Muscle layer of duodenum (tissue), 2 donors: Measurements from ENCODE around the gene HAUS2.
"Not testable (repeated sequence)": the region's sequence is repeated elsewhere in the genome, so short reads cannot be mapped to it uniquely, and the experiment has no call there.

Experiments used
- H3K27ac ChIP-seq: one replicate; pipeline ENCODE4 v1.7.0; 2013; ENCODE audit warnings: mild to moderate bottlenecking, low read length
- H3K27me3 ChIP-seq: one replicate; pipeline ENCODE4 v1.7.0; 2013; ENCODE audit warnings: low read depth, mild to moderate bottlenecking, control low read depth, low read length
- H3K36me3 ChIP-seq, 2 donors: one replicate each; pipeline ENCODE4 v1.7.0; 2013; ENCODE audit warnings: low read length in 2 of 2, control low read depth in 1 of 2, mild to moderate bottlenecking in 1 of 2; ENCODE audit not compliant: insufficient read depth in 2 of 2, control insufficient read depth in 1 of 2
- H3K4me1 ChIP-seq, 2 donors: one replicate each; pipeline ENCODE4 v1.7.0; 2013; ENCODE audit warnings: low read length in 2 of 2, mild to moderate bottlenecking in 2 of 2, control low read depth in 1 of 2, moderate library complexity in 1 of 2; ENCODE audit not compliant: insufficient read depth in 2 of 2, control insufficient read depth in 1 of 2
- H3K4me3 ChIP-seq, 2 donors: one replicate each; pipeline ENCODE4 v1.7.0; 2013; ENCODE audit warnings: low read length in 2 of 2, low read depth in 1 of 2, mild to moderate bottlenecking in 1 of 2
- H3K9me3 ChIP-seq, 2 donors: one replicate each; pipeline ENCODE4 v1.7.0; 2013; ENCODE audit warnings: low read length in 2 of 2, control low read depth in 1 of 2, mild to moderate bottlenecking in 1 of 2; ENCODE audit not compliant: control insufficient read depth in 1 of 2
- donor health status: healthy.

HAUS2 gene

GRCh38 chr15:42533246-42533645, 15.4 kb upstream of the HAUS2 start:
- Histone ChIP-seq H3K36me3 (peaks cover 25 to 57% of the 10 kb centered on the region in 2 donors), H3K9me3 (no peaks in the 10 kb centered on the region), H3K27me3 (no peaks in the 10 kb centered on the region), H3K27ac (no peak overlapping the region), H3K4me3 (no peak overlapping the region), H3K4me1 (no peaks in the 10 kb centered on the region)

- Histone ChIP-seq H3K4me3 (no peak overlapping the region), H3K9me3 (no peaks in the 10 kb centered on the region), H3K4me1 (peaks cover 5 to 22% of the 10 kb centered on the region in 2 donors), H3K36me3 (peaks cover 5 to 28% of the 10 kb centered on the region in 2 donors), H3K27me3 (no peaks in the 10 kb centered on the region), H3K27ac (no peak overlapping the region)
Measured at GRCh38 chr15:42544853-42545629, 3.6 kb upstream of the HAUS2 start.

- Histone ChIP-seq H3K27me3 (no peaks in the 10 kb centered on the region), H3K4me3 (peak overlapping the region; percentile 97 to 98), H3K27ac (peak overlapping the region; percentile 94), H3K36me3 (peaks cover 5 to 23% of the 10 kb centered on the region in 2 donors), H3K9me3 (no peaks in the 10 kb centered on the region), H3K4me1 (peaks cover 5 to 23% of the 10 kb centered on the region in 2 donors)
Measured at GRCh38 chr15:42547918-42548248, 755 bp upstream of the HAUS2 start.

DNA sequence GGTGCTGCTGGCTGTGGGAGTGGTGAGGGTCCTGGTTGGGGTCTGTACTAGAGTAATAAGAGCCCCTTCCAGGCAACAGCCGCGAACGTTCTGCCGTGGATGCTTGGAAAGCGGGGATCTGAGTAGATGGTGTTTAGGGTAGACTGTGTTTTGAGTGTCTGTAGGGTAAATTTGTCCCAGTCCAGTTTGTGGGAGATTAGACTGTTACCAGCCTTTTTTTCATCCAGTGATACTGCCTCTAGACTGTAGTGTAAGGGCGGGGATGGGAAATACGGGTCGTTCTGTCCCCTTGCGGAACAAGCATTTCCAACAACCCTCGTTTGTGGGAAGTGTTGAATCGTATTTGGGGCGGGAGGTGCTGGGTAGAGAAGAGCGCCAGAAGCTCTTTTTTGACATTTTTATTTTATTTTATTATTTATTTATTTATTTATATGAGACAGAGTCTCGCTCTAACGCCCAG, 424 bp downstream of the HAUS2 start:
- no peaks in the 10 kb centered on the region for H3K27me3 ChIP-seq
- H3K36me3 ChIP-seq: peaks cover 0 to 14% of the 10 kb centered on the region in 2 donors
- H3K9me3 ChIP-seq: no peaks in the 10 kb centered on the region
- peak overlapping the region; percentile 97 to 98 for H3K4me3 ChIP-seq
- H3K4me1 ChIP-seq: peaks cover 5 to 23% of the 10 kb centered on the region in 2 donors
- peak overlapping the region; percentile 94 for H3K27ac ChIP-seq

- no peaks in the 10 kb centered on the region for H3K9me3 ChIP-seq
- peak overlapping the region in 1 of 2 donors; percentile 33 for H3K4me3 ChIP-seq
- H3K27ac ChIP-seq: no peak overlapping the region
- no peaks in the 10 kb centered on the region for H3K27me3 ChIP-seq
- H3K4me1 ChIP-seq: peaks cover 5 to 23% of the 10 kb centered on the region in 2 donors
- H3K36me3 ChIP-seq: peaks cover 0 to 5% of the 10 kb centered on the region in 2 donors
Measured at GRCh38 chr15:42549741-42550392, 1.2 kb downstream of the HAUS2 start.

GRCh38 chr15:42553554-42553953, 4.9 kb downstream of the HAUS2 start:
- H3K4me1 ChIP-seq: peaks cover 0 to 8% of the 10 kb centered on the region in 2 donors
- no peaks in the 10 kb centered on the region for H3K27me3 ChIP-seq
- H3K36me3 ChIP-seq: peaks cover 0 to under 1% of the 10 kb centered on the region in 2 donors
- no peak overlapping the region for H3K4me3 ChIP-seq
- no peak overlapping the region for H3K27ac ChIP-seq
- no peaks in the 10 kb centered on the region for H3K9me3 ChIP-seq

DNA sequence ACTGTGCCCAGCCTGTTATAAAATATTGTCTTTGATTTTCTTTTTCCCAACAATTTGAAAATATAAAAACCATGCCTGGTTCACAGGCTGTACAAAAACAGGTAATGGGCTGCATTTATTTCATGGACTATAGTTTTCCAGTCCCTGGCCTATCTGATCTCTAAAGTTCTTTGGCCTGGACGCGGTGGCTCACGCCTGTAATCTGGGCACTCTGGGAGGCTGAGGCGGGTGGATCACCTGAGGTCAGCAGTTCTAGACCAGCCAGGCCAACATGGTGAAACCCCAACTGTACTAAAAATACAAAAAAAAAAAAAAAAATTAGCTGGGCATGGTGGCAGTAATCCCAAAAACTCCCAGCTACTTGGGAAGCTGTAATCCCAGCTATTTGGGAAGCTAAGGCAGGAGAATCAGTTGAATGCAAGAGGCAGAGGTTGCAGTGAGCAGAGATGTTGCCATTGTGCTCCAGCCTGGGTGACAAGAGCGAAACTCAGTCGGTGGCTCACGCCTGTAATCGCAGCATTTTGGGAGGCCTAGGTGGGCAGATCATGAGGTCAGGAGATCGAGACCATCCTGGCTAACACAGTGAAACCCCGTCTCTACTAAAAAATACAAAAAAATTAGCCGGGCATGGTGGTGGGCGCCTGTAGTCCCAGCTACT, 8.0 kb downstream of the HAUS2 start:
- not testable (repeated sequence) for H3K27ac ChIP-seq, H3K9me3 ChIP-seq, H3K4me1 ChIP-seq, H3K27me3 ChIP-seq, H3K4me3 ChIP-seq
- peaks cover 22 to 27% of the 10 kb centered on the region in 2 donors for H3K36me3 ChIP-seq

DNA sequence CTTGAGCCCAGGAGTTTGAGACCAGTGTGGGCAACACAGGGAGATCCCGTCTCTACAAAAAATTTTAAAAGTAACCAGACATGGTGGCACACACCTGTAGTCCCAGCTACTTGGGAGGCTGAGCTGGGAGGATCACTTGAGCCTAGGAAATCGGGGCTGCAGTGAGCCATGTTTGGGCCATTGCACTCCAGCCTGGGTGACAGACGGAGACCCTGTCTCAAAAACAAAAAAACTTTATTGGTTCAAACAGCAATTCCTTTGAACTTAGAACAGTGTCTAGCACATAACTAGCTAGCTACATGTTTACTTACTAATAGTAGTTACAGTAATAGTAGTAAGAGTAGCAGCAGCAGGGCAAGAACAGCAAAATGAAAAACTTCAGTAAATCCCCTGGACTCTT, 10.1 kb downstream of the HAUS2 start:
- Histone ChIP-seq H3K27ac (no peak overlapping the region), H3K9me3 (no peaks in the 10 kb centered on the region), H3K4me3 (no peak overlapping the region), H3K36me3 (peaks cover 25 to 34% of the 10 kb centered on the region in 2 donors), H3K4me1 (no peaks in the 10 kb centered on the region), H3K27me3 (no peaks in the 10 kb centered on the region)

- Histone ChIP-seq H3K36me3 (no peaks in the 10 kb centered on the region), H3K27me3 (no peaks in the 10 kb centered on the region), H3K9me3 (no peaks in the 10 kb centered on the region), H3K4me3 (peak within 1 kb of the TSS; percentile 78 to 90), H3K27ac (peak within 1 kb of the TSS; percentile 57), H3K4me1 (peaks cover 0 to 19% of the 10 kb centered on the region in 2 donors)
Measured at GRCh38 chr15:42575188-42576039, 26.8 kb downstream of the HAUS2 start, which contains the start of gene STARD9. Gene STARD9 (plus strand): TSS chr15:42575606. CDS start chr15:42575716, 110 bp downstream.

- H3K27ac ChIP-seq: peak overlapping the region; percentile 57
Measured at GRCh38 chr15:42576040-42576594, 27.5 kb downstream of the HAUS2 start.

More at GRCh38 chr15:42576040-42576594, 27.5 kb downstream of the HAUS2 start:
- H3K36me3 ChIP-seq: no peaks in the 10 kb centered on the region
- peak overlapping the region; percentile 78 to 90 for H3K4me3 ChIP-seq
- no peaks in the 10 kb centered on the region for H3K27me3 ChIP-seq
- peaks cover 0 to 19% of the 10 kb centered on the region in 2 donors for H3K4me1 ChIP-seq
- no peaks in the 10 kb centered on the region for H3K9me3 ChIP-seq
